Coronary artery (tissue), 2 donors: ENCODE measurements around the gene REEP6.

Experiments
- DNase-seq: peaks from one replicate; pipeline ENCODE4 v3.0.0-alpha.2; 2017; ENCODE audit warnings: low spot score
- H3K27ac ChIP-seq, 2 donors: fragments of 200-600 bp; sonication (generic); one replicate each; pipeline ENCODE4 v1.5.1; 2016 to 2019
- H3K4me3 ChIP-seq: fragments of 200-600 bp; sonication (generic); 2 replicates; pipeline ENCODE4 v1.5.1; 2016; ENCODE audit warnings: mild to moderate bottlenecking, moderate library complexity
- TF ChIP-seq, protein P1 (sequence below): fragments of 200-600 bp; sonication (generic); IDR thresholded peaks from one replicate; pipeline ENCODE4 v1.5.1; 2019; ENCODE audit warnings: antibody characterized with exemption

REEP6 gene

GRCh38 chr19:1521636-1522035, 30.7 kb downstream of the REEP6 start:
- no peak overlapping the region for H3K4me3 ChIP-seq
- H3K27ac ChIP-seq: no peak overlapping the region
- TF ChIP-seq, protein P1, sequence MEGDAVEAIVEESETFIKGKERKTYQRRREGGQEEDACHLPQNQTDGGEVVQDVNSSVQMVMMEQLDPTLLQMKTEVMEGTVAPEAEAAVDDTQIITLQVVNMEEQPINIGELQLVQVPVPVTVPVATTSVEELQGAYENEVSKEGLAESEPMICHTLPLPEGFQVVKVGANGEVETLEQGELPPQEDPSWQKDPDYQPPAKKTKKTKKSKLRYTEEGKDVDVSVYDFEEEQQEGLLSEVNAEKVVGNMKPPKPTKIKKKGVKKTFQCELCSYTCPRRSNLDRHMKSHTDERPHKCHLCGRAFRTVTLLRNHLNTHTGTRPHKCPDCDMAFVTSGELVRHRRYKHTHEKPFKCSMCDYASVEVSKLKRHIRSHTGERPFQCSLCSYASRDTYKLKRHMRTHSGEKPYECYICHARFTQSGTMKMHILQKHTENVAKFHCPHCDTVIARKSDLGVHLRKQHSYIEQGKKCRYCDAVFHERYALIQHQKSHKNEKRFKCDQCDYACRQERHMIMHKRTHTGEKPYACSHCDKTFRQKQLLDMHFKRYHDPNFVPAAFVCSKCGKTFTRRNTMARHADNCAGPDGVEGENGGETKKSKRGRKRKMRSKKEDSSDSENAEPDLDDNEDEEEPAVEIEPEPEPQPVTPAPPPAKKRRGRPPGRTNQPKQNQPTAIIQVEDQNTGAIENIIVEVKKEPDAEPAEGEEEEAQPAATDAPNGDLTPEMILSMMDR: no peak
- no peak for DNase-seq

- no peak for DNase-seq
- Histone ChIP-seq H3K27ac (no peak overlapping the region), H3K4me3 (no peak overlapping the region)
- TF ChIP-seq, protein P1: no peak
Measured at GRCh38 chr19:1522061-1522460, 31.1 kb downstream of the REEP6 start.

DNA sequence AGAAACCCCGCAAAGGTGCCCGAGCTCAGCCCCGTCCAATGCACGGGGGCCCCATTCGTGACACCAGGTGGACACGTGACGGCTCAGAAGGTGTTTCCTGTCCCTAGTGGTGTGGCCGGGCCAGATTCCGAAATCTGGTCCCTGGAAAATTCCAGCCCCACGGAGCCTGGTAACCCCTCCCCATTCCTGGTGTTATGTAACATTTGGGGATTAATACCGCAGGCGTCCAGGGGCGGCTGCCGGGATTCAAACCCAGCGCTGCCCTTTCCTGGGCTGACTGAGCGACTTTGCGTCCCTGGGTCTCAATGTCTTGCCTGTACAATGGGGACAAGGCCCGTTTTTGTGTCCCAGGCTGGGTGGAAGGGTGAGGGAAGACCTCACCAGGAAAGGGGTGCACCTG, 31.9 kb downstream of the REEP6 start:
- H3K4me3 ChIP-seq: no peak overlapping the region
- DNase-seq: no peak
- TF ChIP-seq, protein P1: no peak
- no peak overlapping the region for H3K27ac ChIP-seq

- H3K4me3 ChIP-seq: peak within 1 kb of the TSS; percentile 61
- DNase-seq: no peak
- TF ChIP-seq, protein P1: no peak
- no peak within 1 kb of the TSS for H3K27ac ChIP-seq
Measured at GRCh38 chr19:1523412-1524286, 32.7 kb downstream of the REEP6 start, which contains the start of gene PLK5. Gene PLK5, plus strand, starts transcription at chr19:1524077. Its CDS starts 2,920 bp downstream, at chr19:1526997.

DNA sequence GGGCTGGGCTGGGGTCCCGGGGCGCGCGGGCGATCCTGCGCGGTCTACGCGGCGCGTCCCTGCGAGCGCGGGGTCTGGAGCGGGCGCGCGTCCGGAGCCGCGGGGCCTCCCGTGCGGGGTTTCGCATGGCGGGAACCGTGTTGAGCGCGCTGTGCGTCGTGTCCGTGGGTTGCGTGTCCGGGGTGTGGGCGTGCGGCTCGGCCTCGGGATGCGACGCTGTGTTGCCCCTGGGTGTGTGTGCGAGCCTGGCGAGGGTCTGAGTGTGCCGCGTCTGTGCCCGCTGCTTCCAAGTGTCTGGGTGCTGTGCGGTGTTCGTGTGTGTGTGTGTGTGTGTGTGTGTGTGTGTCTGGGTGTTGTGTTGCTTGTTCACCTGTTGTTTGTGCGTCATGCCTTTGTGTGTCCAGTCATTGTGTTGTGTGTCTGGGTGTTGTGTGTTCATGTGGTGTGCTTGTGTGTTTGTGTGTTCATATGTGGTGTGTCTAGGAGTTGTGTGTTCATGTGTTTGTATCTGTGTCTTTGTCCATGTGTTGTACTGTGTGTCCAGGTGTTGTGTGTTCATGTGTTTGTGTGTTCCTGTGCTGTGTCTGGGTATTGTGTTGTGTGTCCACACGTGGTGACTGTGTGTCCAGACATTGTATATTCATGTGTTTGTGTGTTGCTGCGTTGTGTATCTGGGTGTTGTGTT, 33.4 kb downstream of the REEP6 start:
- Histone ChIP-seq H3K27ac (no peak overlapping the region), H3K4me3 (peak overlapping the region; percentile 61)
- TF ChIP-seq, protein P1: no peak
- no peak for DNase-seq

DNA sequence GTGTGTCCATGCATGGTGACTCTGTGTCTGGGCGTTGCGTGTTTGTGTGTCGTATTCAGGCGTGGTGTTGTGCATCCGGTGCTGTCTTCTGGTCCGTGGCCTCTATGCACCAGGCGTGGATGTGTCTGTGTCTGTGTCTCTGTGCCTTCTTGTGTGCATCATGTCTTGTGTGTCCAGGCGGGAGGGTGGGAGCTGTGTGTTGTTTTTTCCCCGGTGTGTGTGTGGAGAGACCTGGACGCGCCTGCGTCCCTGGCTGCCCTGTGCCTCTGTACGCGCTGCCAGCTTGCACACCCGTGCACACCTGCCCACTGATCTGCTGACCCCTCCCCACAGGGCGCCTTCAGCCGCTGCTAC, 34.0 kb downstream of the REEP6 start:
- Histone ChIP-seq H3K4me3 (no peak overlapping the region), H3K27ac (no peak overlapping the region)
- TF ChIP-seq, protein P1: no peak
- no peak for DNase-seq
